B cell (primary cell): ENCODE measurements around the gene COMMD1.

ENCODE experiments used
- EZH2 ChIP-seq: IDR thresholded peaks from 2 replicates; pipeline ENCODE4 v1.6.1; 2012; ENCODE audit warnings: borderline replicate concordance, low read depth, mild to moderate bottlenecking, moderate library complexity, low read length; ENCODE audit not compliant: insufficient read depth, poor library complexity, severe bottlenecking
- TF ChIP-seq, protein P1 (sequence below): fragments of 200-600 bp; IDR thresholded peaks from one replicate; pipeline ENCODE4 v1.8.0; 2022; ENCODE audit warnings: antibody characterized with exemption, mild to moderate bottlenecking

DNA sequence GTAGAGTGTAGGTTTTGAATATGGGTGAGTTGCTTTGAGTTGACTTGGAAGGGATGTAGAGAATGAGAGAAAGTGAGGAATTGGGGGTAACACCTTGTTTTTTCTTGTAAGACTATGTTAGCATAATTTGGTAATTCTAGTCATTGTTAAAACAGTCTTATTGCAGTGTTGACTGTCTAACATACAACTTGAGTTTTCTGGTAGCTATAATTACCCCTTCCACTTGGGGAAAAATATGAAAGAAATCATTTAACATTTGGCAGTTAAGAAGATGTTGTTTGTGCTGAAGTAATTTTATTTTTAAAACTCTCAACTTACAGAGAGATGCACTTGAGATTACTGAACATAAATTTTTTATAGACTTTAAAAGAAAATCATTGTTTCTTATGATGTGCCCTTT lies 108.2 kb downstream of the COMMD1 start:
- TF ChIP-seq EZH2, result no peak
- TF ChIP-seq, protein P1, sequence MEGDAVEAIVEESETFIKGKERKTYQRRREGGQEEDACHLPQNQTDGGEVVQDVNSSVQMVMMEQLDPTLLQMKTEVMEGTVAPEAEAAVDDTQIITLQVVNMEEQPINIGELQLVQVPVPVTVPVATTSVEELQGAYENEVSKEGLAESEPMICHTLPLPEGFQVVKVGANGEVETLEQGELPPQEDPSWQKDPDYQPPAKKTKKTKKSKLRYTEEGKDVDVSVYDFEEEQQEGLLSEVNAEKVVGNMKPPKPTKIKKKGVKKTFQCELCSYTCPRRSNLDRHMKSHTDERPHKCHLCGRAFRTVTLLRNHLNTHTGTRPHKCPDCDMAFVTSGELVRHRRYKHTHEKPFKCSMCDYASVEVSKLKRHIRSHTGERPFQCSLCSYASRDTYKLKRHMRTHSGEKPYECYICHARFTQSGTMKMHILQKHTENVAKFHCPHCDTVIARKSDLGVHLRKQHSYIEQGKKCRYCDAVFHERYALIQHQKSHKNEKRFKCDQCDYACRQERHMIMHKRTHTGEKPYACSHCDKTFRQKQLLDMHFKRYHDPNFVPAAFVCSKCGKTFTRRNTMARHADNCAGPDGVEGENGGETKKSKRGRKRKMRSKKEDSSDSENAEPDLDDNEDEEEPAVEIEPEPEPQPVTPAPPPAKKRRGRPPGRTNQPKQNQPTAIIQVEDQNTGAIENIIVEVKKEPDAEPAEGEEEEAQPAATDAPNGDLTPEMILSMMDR, result no peak
